GM18499 (cell line): ENCODE measurements around the gene RNF224.
"Not testable (repeated sequence)": the region's sequence is repeated elsewhere in the genome, so short reads cannot be mapped to it uniquely, and the experiment has no call there.

Experiments
- ATAC-seq: cut with Tn5 transposase; IDR thresholded peaks from one replicate; pipeline ENCODE4 v1.9.1; 2021; ENCODE audit warnings: moderate number of reproducible peaks; ENCODE audit not compliant: insufficient read depth, unreplicated experiment

RNF224 gene

GRCh38 chr9:137236936-137237421 lies 9.7 kb downstream of the RNF224 start:
- no peak for ATAC-seq

GRCh38 chr9:137237759-137238726 lies 10.7 kb downstream of the RNF224 start:
- ATAC-seq: no peak

- not testable (repeated sequence) for ATAC-seq
Measured at GRCh38 chr9:137239541-137240200, 12.4 kb downstream of the RNF224 start.

- peak; percentile 1 for ATAC-seq
Measured at GRCh38 chr9:137240318-137240840, 13.1 kb downstream of the RNF224 start.

GRCh38 chr9:137240841-137241489 lies 13.7 kb downstream of the RNF224 start, which contains the start of gene TUBB4B:
TSS of gene TUBB4B (plus strand) at chr9:137241287. CDS start at chr9:137241361, 74 bp downstream.
- peak; percentile 73 for ATAC-seq

GRCh38 chr9:137241490-137242268 lies 14.4 kb downstream of the RNF224 start:
- no peak for ATAC-seq

- ATAC-seq: no peak
Measured at GRCh38 chr9:137242269-137243203, 15.2 kb downstream of the RNF224 start.

- not testable (repeated sequence) for ATAC-seq
Measured at GRCh38 chr9:137243266-137243625, 15.9 kb downstream of the RNF224 start.

GRCh38 chr9:137243626-137244485 lies 16.6 kb downstream of the RNF224 start:
- ATAC-seq: no peak

GRCh38 chr9:137244486-137245449 lies 17.5 kb downstream of the RNF224 start:
- no peak for ATAC-seq

- ATAC-seq: no peak
Measured at GRCh38 chr9:137245450-137246421, 18.4 kb downstream of the RNF224 start.

- ATAC-seq: no peak
Measured at GRCh38 chr9:137247135-137247915, 20.0 kb downstream of the RNF224 start.

- no peak for ATAC-seq
Measured at GRCh38 chr9:137247916-137248175, 20.5 kb downstream of the RNF224 start.

GRCh38 chr9:137250329-137251193 lies 23.3 kb downstream of the RNF224 start:
- ATAC-seq: no peak
